HG03558 (cell line): ENCODE results near the gene ZNF136.

Experiments used
- ATAC-seq: cut with Tn5 transposase; IDR thresholded peaks from one replicate; pipeline ENCODE4 v1.9.1; 2021; ENCODE audit warnings: moderate number of reproducible peaks; ENCODE audit not compliant: unreplicated experiment; ENCODE audit errors: extremely low read depth

The ZNF136 gene

GRCh38 chr19:12162882-12163806 is at the start of gene ZNF136:
ZNF136 (plus strand) TSS chr19:12163096; CDS start chr19:12163204, 108 bp downstream.
- ATAC-seq = peak; percentile 65

- ATAC-seq = no peak
Measured at GRCh38 chr19:12113121-12113520, 49.8 kb upstream of the ZNF136 start.

- ATAC-seq = no peak
Measured at GRCh38 chr19:12117201-12117970, 45.5 kb upstream of the ZNF136 start.

GRCh38 chr19:12126707-12127106 is 36.2 kb upstream of the ZNF136 start:
- ATAC-seq = no peak

GRCh38 chr19:12133069-12133468 is 29.8 kb upstream of the ZNF136 start:
- ATAC-seq = no peak

GRCh38 chr19:12137221-12137940 is 25.5 kb upstream of the ZNF136 start:
- ATAC-seq = no peak

GRCh38 chr19:12139269-12139668 is 23.6 kb upstream of the ZNF136 start:
- ATAC-seq = no peak

- no peak for ATAC-seq
Measured at GRCh38 chr19:12139885-12140544, 22.9 kb upstream of the ZNF136 start, which contains the start of gene ZNF20. ZNF20 (minus strand) TSS chr19:12140350; CDS start chr19:12140182, 168 bp downstream.

GRCh38 chr19:12140545-12141404 is 22.1 kb upstream of the ZNF136 start:
- ATAC-seq = no peak

- ATAC-seq = no peak
Measured at GRCh38 chr19:12141405-12141736, 21.5 kb upstream of the ZNF136 start.

GRCh38 chr19:12145348-12145747 is 17.5 kb upstream of the ZNF136 start:
- no peak for ATAC-seq

- ATAC-seq = no peak
Measured at GRCh38 chr19:12155324-12155860, 7.5 kb upstream of the ZNF136 start.

- ATAC-seq = no peak
Measured at GRCh38 chr19:12156223-12157058, 6.5 kb upstream of the ZNF136 start, which contains the start of gene ZNF625. ZNF625 (minus strand) TSS chr19:12156734; CDS start chr19:12156558, 176 bp downstream.

GRCh38 chr19:12159773-12160414 is 3.0 kb upstream of the ZNF136 start:
- no peak for ATAC-seq

- no peak for ATAC-seq
Measured at GRCh38 chr19:12162513-12162881, 399 bp upstream of the ZNF136 start.

GRCh38 chr19:12163826-12164225 is 930 bp downstream of the ZNF136 start:
- ATAC-seq = no peak

- ATAC-seq = no peak
Measured at GRCh38 chr19:12166626-12167025, 3.7 kb downstream of the ZNF136 start.
